Pulmonary artery endothelial cell (primary cell): ENCODE measurements around the gene THYN1. TPM values are rescaled to one million over a fixed set of nuclear protein-coding genes. Genes with fewer than 3 reads are reported as not detected.
"Not testable (repeated sequence)": the region's sequence is repeated elsewhere in the genome, so short reads cannot be mapped to it uniquely, and the experiment has no call there.

Experiments
- DNase-seq: peaks from one replicate; pipeline ENCODE4 v3.0.0-alpha.2; 2011; ENCODE audit warnings: low read depth, low spot score
- total RNA-seq: library from RNA; depleted of rRNA; stranded (reverse); fragments of >200 nt; gene quantifications from 2 replicates; pipeline ENCODE4 v1.2.3, GENCODE V29; 2014

THYN1 gene
- total RNA-seq = 76.8 and 82.0 TPM in 2 replicates

DNA sequence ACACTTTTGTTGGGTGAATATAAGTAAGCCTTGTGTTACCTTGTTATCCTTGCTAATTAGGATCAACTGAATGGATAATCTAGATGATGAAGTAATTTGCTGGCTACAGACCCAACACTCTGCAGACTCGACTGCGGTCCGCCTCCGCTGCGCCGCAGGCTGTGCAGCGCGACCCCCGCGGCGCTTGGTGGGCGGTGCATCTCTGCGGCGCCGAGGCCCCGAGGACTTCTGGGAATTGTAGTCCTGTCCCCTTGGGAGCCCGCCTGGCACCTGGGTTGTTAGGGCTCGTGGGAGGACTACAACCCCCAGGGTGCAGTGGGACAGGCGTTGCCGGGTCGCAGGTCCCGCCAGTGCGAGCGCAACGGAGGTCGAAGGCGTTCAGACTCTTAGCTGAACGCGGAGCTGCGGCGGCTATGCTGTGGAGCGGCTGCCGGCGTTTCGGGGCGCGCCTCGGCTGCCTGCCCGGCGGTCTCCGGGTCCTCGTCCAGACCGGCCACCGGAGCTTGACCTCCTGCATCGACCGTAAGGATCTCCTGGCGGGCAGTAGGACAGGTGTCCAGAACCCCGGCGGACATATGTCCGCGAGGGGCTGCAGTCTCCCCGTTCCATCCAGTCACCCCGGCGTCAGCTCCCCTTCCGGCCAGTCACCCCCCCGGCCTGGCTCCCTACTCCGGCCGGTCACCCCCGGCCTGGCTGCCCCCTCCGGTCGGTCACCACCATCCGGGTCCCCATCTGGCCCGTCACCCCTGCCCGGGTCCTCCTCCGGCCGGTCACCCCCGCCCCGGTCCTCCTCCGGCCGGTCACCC is at the start of gene THYN1, which contains the start of gene ACAD8:
Gene THYN1 (minus strand): TSS at position 165 of the 806 bp plus-strand sequence. CDS start 470 bp downstream, outside the sequence.
Gene ACAD8 (plus strand): TSS at position 381 of the 806 bp plus-strand sequence. CDS start 33 bp downstream, at position 414.
- peak; percentile 90 for DNase-seq

DNA sequence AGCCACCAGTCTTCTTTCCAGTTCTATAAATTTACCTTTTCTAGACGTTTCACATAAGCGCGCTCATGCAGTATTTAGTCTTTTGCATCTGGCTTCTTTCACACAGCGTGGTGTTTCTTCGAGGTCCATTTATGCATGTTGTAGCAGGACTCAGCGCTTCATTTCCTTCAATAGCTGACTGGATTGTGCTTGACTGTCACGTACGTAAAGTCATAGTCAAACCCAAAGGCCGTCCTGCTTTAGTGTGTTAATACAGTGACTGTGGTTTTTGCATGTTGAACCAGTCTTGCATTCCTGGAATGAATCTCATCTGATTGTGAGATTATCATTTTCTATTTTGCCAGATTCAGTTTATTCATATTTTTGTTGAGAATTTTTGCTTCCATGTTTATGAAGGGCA is 41.5 kb upstream of the THYN1 start:
- no peak for DNase-seq

DNA sequence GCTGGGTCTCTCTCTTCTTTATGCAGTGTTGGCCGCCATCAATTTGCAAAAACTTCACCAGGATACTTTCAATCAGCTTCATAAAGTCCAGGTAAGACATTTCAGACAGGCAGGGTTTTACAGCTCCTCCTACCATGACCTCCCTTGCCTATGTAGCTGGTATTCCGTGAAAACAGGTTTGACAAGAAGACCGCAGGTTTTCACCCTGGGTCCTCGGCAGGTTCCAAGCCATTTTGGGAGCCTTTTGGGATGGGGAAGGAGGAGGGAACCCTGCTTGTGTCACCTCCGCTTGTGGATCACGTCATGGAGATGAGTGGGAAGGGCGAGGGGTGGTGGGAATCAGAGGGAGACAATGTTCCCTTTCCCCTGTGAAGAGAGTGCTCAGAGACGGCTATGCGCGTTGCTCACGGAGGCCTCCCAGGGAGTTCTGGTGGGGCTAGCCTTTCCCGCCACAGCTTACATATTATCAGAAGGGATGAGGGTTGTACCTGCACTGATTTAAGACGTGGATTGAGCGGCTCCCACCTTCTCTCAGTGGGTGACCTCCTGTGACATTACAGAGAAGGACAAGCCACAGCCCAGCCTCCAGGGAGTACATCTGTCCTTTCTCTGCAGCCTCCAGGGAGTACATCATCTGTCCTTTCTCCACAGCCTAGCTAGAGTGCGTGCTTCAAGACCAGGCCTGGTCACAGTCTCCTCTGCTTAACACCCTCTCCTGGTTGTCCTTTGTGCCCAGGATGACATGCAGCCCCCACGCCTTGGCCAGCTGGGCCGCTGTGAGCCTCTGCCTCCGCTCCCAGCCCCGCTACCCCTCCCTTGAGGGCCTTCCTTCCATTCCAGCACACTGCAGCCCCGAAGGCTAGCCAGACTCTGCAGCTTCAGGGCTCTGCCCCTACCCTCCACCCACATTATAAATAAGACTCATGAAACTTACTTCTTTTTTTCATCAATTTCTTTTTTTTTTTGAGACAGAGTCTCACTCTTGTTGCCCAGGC is 40.3 kb upstream of the THYN1 start:
- DNase-seq = no peak

DNA sequence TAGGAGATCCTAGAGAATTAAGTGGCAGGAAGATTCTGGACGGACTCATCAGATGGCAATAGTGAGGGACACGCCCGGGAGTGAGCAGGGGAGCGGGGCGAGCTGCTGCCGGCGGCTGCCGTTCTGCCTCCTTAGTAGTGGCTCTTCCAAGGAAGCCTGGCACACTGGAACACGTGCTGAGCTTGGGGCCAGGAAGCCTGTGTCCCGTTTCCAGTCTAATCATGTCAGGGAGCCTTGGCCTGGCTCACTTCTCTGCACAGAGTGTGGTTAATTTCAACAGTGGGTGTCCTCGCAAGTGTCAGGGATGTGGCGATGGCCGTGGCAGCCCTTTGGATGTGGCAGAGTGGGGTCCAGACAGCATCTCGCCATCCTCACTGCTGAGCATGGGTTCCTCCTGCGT is 39.5 kb upstream of the THYN1 start:
- DNase-seq = no peak

DNA sequence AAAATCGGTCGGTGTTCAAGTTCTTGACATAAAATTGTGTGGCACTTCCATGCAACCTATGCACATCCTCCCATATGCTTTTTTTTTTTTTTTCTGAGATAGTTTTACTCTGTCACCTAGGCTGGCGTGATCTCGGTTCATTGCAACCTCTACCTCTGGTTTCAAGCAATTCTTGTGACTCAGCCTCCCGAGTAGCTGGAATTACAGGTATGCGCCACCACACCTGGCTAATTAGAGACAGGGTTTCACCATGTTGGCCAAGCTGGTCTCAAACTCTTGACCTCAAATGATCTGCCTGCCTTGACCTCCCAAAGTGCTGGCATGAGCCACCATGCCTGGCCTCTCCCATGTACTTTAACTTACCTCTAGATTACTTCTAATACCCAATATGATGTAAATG is 38.0 kb upstream of the THYN1 start:
- no peak for DNase-seq

DNA sequence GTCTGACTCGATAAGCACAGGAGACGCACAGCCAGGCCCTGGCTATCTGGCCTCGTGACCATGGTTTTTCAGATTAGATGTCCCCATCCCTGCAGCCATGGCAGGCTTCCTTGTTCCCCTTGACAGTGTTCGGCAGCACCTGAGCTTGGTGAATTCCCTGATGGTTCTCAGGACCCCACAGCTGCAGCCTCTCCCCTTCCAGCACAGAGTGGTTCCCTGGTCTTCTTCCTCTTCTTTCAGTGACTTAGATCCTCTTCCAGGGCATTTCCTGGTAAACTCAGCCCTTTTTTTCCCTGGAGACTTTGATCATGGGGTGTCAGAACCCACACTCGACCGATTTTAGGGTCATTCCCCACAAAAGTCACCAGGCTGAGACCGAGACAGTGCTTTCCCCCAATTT is 37.5 kb upstream of the THYN1 start:
- no peak for DNase-seq

DNA sequence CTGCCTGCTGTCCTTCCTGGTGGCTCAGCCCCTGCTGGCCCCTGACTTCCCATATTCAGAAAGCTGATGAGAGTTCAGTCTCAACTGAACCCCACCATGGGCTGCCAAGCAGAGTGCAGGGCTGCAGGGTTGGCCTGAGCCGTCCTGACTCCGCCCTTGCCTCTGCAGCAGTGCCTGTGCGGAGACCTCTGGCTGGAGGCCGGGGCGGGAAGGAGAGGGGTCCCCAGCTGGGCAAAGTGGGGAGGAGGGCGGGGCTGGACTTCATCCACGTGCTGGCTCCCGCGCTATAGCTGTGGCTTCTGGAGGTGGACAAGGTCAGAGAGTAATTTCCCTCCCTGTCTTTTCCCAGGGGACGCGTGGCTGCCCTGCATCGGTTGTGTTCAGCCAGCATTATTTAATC is 36.6 kb upstream of the THYN1 start:
- DNase-seq = no peak

DNA sequence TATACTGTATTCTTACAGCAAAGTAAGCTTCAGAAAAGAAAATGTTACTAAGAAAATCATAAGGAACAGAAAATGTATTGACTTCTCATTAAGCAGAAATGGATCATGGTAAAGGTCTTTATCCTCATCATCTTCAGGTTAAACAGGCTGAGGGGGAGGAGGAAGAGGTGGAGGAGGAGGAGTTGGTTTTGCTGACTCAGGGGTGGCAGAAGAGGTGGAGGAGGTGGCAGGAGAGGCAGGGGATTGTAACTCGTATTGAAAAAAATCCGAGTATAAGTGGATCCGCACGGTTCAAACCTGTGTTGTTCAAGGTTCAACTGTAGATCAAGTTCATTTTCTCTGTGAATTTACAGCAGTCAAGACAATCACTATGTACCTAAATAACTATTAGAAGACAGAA is 36.0 kb upstream of the THYN1 start:
- no peak for DNase-seq

DNA sequence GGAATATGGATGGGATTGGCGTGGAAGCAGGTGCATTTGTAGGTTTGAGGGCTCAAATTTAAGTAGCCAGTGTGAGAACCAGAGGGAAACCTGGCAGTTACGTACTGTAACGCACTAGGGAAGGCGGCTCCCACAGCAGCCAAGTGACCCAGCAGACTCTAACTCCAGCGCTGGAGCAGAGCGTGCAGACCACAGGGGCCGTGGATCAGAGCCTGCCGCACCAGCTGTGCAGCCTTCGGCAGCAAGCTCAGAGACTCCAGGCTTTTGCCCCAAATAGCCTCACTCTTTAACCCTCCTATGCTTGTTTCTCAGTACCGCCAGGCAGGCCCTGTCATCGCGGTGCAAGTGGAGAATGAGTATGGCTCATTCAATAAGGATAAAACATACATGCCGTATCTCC is 35.3 kb upstream of the THYN1 start:
- DNase-seq = no peak

DNA sequence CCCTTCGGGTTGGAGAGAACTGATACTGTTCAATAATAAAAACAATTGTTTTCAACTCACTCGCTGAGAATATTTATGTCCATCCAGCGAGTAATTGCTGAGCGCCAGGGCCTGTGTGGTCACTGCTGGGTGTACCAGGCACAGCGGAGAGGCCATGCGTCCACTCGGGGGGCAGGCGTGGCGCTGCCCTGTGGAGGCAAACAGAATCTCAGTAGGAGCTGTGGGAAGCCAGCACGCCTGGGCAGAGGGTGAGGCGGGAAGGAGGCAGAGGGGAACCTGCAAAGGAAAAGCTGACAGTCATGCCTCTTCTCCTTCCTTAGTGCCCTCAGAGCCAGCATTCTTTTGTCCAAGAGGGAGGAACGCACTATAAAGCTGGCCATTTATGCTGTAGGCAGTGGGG is 34.4 kb upstream of the THYN1 start:
- no peak for DNase-seq

DNA sequence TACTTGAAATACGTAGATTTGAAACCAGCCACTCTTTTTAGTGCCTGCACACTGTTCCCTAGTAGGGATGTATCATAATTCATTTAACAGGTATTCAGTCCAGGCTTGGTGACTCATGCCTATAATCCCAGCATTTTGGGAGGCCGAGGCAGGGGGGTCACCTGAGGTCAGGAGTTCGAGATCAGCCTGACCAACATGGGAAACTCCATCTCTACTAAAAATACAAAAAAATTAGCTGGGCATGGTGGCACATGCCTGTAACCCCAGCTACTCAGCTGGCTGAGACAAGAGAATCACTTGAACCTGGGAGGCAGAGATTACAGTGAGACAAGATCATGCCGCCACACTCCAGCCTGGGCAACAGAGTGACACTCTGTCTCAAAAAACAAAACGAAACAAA is 31.2 kb upstream of the THYN1 start:
- DNase-seq = not testable (repeated sequence)

DNA sequence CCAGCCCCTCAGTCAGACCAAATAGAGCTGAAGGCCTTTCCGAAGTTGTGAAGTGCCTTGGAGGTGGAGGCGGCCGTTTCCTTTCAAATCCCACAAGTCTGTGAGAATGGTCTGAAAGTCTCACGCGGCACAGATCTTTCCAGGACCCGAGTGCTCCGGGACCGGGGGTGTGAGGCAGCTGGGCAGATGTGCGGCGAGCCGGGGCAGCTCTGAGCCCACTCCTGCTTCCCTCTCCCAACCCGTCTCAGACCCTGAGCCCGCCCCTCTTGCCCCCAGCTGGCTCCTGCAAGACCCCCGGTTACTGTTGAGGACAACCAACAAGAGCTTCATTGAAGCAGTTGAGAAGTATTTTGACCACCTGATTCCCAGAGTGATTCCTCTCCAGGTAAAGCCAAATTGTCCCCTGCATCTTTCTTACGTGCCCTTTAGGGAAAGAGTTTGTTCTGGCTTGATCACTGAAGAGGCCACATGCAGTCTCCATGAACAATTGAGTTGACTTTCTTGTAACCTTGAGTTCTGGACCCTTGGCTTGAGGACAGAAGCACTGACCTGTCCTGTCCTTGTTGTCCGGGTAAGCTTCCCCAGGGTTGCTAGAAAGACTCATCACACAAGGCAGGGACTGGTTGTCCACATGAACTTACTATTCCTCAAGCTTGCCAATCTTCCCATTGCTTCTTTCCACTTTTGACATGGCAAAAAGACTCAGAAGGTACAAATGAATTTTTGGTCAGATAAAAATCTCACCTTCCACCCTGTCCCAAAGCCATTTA is 30.5 kb upstream of the THYN1 start:
- no peak for DNase-seq

DNA sequence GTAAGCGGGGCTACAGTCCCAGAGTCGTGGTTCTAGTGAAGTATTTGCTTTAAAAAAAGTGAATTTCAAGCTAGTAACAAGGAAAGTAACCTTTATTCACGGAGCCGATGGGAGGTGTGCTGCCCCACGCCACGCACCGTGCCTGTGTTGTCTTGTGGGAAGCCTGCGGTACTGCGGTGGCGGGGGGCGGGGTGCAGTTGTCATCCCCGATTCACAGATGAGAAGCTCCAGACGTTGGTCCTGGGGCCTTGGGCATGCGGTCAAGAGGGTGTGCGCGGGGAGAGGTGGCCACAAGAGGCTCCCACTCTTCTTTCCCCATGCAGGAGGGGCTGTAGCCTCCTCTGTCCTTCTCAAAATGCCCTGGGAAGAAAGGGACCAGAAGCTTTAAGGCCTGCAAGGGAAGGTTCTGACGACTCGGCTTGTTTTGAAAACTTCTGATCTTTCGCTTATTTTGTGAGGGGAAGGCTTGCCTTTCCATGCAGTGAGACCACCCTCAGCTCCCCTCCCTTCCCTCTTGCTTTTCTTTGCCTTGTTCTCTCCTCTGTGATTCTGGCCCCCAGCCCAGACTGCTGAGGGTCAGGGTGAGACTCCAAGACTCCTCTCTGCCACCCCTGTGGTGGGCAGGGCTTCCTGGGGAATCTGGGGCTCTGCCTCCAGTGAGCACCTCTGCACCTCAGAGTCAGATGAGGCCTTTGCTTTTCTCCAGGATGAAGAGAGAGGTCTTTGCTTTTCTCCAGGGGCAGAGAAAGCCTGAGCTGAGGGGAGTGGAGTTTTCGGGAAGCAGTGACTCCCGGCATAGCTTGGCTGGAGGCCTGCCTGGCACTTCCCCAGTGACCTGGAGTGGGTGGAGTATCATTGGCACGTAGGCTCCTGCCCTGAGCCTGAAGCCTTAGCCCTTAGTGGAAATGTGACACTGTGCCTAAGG is 29.2 kb upstream of the THYN1 start:
- no peak for DNase-seq

DNA sequence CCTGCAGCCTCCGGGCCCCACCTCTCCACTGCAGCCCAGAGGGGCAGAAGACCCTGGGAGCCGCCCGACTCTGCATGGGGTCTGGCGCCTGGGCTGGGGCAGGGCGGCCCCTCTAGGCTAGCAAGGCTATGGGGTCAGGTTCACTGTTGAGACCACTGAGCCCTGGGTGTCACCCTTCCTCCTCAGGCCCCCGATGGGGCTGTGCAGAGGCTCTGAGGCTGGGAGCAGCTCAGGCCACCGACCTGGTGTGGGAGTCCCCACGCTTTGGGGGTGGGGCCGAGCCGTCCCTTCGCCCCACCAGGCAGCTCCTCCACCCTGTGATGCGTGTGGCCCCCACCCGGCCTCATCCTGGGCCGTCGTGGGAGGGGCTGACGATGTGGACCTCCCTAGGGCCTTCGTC is 28.5 kb upstream of the THYN1 start:
- not testable (repeated sequence) for DNase-seq

DNA sequence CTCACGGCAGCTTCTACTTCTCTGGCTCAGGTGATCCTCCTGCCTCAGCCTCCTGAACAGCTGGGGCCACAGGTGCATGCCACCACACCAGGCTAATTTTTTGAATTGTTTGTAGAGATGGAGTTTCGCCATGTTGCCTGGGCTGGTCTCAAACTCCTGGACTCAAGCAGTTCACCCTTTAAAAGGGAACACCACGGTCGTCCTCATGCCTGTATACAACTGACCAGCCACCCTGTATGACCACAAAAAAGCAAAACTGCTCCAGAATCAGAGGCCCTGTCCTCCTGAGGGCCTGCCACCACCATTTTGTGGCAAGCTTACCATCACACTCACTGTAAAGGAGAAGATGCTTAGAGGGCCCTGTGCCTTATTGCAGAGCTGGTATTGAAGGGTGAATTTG is 25.2 kb upstream of the THYN1 start:
- no peak for DNase-seq

DNA sequence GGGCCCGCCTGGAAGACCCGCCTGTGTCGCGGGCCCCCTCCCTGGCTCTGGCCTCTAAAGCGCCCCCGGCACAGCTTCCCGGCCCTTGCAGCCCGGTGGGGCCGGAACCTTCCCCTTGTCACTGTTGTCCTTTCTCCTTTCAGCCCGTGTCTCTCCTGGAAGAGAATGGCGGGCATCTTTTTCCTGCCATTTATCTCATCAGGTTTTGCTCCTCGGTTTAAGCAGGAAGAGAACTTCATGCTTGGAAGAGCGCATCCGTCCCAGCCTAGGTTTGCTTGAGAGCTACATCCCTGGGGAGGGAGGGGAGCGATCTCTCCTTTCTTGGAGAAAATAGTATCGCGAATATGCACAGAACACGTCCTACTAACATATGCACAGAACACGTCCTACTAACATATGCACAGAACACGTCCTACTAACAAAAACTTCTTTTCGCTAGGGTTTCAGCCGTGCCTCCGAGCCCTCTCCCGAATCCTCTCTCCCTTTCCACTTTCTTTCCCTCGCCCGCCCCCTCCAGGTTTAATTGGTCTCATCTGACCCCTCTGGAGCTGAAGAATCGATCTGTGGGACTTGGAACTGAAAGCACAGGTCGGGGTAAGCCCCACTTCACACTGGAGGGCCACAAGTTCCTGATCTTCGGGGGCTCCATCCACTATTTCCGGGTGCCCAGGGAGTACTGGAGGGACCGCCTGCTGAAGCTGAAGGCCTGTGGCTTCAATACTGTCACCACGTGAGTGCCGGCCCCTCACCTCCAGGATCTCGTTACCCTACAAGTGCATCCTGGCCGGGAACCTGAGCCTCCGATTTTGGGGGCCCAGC is 24.2 kb upstream of the THYN1 start:
- no peak for DNase-seq

DNA sequence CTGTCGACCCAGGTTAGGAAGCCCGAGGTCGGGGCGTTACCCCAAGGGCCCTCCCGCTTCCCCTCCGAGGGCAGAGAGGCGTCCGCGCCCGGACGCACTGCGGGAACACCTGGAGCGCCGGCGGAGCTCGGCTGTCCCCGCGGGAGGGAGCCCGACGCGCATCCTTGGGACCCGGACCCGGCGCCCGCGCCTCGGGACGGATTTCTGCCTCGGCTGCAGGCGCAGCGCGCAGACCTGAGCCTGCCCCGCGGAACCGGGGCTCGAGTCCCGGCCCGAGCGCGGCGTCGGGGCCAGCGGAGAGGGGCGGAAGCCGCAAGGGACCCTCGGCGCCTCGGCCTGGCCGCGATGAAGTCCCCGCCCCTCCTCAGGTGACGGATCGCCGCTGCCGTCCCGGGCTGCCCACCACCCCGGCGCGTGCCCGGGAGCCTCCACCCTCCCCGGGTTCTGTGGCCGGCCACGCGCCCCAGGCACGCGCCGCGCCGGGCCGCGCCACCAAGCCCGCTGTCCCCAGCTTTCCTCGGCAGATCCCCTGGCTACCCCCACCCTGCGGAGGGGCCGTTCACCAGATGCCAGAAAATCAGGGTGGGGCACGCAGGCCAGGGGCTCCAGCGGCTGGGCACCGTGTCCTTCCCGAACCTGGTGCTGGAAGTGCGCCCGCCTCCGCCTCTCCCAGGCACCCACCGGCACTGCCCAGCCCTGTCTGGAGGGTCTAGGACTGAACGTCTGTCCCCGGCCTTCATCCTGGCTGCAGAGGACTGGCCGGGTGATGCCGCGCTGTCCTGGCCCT is 23.4 kb upstream of the THYN1 start:
- DNase-seq = no peak

DNA sequence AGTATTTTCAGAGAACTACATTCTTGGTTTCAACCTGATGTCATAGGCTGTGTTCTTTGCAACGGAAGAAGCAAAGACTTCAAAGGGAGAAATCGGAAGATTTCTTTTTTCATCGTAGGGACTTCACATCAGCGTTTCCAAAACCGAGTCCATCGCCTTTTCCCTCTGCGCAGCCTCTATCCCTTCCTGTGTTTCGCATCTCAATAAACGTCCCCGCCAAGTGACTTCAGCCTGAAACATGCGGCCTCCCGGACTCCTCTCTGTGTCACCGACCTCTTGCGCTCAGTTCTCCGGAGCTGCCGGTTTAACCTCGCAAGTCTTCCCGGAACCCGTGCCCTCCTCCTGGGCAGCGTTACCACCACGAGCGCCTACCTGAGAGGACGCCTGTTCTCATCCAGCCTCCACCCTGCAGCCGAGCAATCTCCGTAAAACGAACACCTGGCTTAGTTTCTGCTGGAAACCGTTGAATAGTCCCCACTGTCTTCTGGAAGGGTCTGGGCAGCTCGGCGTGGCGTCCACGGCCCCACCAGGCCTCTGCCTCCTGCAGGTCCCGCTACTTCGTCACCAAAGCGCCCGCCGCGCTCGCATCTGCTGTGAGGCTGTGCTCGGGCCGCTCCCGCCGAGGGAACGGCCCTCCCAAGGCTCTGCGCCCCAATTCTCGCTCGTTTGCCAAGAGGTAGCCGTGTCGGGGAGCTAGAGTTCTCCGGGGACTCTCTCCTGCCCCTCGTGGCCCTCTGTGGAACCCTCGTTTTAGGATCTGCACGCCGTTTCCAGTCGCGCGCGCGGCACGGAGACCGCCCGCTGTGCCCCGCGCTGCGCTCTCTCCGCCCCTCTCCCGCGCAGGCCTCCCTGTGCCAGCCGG is 22.6 kb upstream of the THYN1 start, which contains the start of gene GLB1L3:
Gene GLB1L3 (plus strand): TSS at position 846 of the 862 bp plus-strand sequence. CDS start 362 bp downstream, outside the sequence.
- DNase-seq = no peak
